GM19324 (cell line): Measurements from ENCODE around the gene AMIGO2.

Source experiments
- ATAC-seq: cut with Tn5 transposase; IDR thresholded peaks from one replicate; pipeline ENCODE4 v1.9.1; 2021; ENCODE audit warnings: mild to moderate bottlenecking, moderate library complexity; ENCODE audit not compliant: unreplicated experiment, low FRiP score

Gene AMIGO2

DNA sequence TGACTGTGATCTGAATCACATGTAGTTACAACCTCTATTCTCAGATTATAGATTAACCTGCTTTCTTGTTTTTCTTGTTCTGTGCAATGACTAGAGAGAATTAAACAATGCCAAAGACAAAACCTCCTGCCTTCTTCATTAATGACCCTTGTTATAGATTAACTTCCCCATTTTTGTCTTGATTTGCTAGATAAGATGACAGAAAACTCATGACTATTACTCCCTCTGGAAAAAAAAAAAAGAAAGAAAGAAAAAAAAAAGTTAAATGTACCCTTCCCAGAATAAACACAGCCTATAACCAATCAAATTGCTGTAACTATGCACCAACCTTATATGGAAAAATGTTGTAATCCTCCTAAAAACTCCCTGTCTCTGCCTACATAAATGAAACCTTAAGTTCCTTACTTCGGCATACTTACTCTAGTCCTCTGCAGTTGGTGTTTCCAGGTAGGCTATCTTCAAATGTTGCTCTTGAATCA, 41.5 kb downstream of the AMIGO2 start:
- no peak for ATAC-seq

DNA sequence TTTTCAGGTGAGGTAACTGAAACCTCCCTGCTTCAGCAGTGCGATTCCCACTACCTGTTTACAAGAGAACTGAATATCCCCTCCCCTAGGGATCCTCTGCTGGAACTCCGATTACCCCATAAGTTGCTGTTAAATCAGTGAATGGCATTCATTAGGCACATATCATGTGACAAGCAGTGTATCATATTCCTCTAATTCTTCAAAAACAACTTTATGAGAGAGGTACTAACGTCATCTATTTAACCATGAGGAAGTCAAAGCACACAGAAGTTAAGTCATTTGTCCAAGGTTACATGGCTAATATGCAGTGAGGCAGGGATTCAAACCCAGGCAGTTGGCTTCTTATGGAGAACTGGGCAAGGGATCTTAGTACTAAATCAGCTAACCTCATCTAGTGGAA, 44.3 kb downstream of the AMIGO2 start:
- no peak for ATAC-seq

DNA sequence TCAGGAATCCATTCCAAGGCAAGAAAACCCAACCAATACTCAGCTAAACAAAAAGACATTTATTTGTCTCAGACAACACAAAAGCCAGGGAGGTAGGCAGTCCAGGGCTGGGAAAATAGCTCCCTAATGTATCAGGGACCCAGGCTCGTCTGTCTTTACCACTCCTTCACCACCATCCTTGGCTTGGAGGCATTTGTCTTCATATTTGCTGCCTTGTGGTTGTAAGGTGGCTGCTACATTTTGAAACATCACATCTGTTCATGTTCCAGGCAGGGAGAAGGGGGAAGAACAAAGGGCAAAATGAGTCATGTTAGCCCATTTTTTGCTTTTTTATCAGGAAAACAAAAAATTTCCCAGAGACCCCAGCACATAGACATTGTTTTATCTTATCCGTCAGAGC, 45.1 kb downstream of the AMIGO2 start:
- no peak for ATAC-seq

DNA sequence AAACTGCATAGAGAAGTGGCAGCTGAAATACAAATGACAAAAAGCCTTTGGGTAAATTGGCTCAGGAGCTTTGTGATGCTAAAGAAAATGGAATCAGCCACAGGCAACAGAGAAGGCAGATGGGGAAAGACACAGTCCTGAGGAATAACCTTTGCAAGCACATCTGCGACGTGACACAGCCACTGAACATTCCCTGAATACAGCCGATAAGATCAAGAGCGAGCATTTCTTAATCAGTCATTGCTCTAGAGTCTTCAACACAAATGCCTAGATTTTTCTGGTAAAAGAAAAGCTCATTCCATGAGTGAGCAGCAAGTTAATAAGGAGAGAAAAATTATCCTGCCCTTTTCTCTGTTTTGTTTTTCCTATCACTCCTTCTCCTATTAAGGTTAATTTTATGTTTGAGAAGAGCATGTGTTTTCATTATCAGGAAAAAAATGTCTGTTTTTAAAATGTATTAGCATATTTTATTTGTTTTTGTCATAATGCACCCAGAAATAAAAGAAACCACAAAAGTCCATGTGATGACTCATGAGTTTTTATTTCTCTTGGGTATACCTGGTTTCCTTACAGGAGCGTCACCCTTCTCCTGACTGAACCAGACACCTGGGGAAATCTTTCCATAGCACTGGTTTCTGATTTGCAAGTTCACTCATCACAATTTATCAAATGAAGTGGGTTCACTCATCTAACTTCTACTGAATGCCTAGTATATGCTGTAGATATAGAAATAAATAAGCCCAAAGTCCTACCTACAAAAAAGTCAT, 45.8 kb downstream of the AMIGO2 start:
- no peak for ATAC-seq

DNA sequence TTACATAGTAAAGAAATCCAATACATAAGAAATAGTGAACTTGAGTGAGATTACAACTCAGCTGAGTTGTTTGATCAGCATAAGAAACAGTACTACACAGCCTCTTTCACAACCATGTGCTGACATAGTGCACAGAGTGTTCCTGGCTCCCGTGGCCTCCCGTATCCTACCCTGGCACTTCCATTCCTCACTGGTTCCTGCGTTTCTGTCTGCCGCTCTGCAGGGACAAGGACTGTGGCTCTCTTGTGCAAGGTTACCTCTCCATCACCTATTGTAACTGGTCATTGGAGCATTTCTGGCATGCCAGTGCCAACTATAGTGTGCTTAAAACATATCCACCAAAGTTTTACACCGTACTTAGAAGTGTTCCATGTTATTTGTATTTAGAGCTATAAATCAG, 46.7 kb downstream of the AMIGO2 start:
- no peak for ATAC-seq

DNA sequence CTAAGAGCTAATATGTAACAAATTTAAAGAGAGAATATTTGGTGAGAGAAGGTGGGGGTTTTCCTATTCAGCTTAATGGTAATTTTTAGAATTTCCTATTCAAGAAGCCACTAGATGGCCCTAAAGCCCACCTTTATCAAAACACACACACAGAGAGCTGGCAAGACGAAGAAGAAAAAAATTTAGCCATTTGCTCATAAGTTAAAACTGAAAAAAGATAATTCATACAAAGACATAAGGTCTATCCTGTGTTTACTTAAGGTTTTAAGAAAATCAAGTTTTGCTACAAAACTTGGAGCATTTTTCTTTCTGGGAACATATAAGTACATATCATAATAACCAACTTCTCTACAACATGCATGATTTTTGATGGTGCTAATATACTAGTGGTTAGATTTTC, 47.1 kb downstream of the AMIGO2 start:
- ATAC-seq: no peak

DNA sequence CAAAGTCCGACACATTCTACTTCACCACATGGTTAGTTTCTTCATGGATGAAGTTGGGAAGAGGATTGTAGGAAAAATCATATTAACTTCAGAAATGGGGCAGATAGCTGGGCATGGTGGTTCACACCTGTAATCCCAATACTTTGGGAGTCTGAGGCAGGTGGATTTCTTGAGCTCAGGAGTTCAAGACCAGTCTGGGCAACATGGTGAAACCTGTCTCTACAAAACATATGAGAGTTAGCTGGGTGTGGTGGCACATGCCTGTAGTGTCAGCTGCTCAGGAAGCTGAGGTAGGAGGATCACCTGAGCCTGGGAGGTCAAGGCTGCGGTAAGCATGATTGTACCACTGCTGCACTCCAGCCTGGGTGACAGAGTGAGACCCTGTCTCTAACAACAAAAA, 49.9 kb downstream of the AMIGO2 start:
- ATAC-seq: no peak

DNA sequence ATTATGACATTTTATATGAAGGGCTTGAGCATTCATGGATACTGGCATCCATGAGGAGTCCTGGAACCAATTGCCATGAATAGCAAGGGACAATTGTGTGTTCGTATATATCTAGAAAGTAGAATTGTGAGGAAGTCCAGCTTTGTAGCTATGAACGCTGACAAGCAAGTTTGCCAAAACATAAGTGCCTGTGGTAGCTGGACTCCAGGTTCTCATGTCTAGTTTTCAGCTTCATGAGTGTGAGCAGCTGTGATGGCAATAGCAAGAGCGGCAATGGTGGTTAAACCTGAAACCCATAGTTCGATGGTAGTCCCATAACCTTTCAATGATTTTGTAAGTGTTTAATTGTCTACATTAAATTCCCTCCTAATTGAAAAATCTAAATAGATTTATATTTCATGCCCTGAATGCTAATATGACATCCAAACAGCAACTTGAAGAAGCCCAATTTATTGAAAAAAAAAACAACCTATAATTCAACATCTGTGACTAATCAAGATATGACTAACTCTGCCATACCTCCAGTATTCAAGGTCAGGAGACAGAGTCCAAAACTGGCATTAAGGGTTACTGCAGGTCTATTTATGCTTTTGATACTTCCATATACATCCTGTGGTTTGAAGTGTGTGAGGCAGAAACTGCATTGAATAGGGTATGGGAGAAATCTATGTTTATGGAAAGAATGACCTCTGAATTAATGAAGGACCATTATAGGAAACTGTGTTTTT, 50.6 kb downstream of the AMIGO2 start:
- ATAC-seq: no peak

DNA sequence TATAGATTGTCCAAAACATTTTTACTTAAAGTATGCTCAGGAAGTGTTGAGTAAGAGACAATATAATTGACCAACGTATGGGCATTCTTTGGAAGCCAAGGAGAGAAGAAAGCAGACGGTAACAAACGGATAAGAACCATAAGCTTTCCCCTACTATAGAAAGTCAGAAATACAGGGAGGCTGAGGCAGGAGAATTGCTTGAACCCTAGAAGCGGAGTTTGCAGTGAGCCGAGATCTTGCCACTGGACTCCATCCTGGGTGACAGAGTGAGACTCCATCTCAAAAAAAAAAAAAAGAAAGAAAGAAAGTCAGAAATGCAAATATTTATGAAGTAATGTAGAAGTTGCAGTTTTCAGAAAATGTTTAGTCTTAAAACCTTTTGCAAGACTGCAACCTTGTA, 51.6 kb downstream of the AMIGO2 start:
- ATAC-seq: no peak
